ENCODE measurements around the gene MINPP1.

DNA sequence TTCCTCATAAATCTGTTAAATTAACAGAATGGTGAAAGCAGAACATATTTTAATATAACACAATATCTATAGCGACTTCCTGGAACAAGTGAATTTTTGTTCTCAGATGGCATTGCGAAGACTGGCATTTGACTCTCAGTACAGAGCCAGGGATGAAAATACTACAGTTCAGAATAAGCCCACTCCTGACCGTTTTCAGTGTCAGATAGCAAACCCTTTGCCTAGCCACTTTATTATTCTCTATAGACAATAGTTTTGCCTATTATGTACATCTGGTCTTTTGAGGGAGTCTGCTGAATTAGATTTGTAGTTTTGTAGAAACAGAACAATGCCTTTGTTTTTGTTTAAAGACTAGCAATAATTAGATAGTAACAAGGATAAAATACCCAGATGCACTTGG lies 2.3 kb downstream of the MINPP1 start:
- TF ChIP-seq ARNT (IDR thresholded peaks at IDR 0.05) (no peak), BHLHE40 (IDR thresholded peaks at IDR 0.05; ENCODE audit: borderline replicate concordance) (no peak), TARDBP (IDR thresholded peaks at IDR 0.05) (no peak), SUZ12 (IDR thresholded peaks at IDR 0.05) (no peak), ZNF384 (IDR thresholded peaks at IDR 0.05) (no peak), FOXM1 (IDR thresholded peaks at IDR 0.05; ENCODE audit: borderline replicate concordance) (no peak), FOXK2 (IDR thresholded peaks at IDR 0.05) (no peak), HDGF (IDR thresholded peaks at IDR 0.05; ENCODE audit: borderline replicate concordance) (no peak), SP1 (IDR thresholded peaks at IDR 0.05) (no peak), FOXA1 (IDR thresholded peaks at IDR 0.05) (no peak)
- TF ChIP-seq, protein P1, sequence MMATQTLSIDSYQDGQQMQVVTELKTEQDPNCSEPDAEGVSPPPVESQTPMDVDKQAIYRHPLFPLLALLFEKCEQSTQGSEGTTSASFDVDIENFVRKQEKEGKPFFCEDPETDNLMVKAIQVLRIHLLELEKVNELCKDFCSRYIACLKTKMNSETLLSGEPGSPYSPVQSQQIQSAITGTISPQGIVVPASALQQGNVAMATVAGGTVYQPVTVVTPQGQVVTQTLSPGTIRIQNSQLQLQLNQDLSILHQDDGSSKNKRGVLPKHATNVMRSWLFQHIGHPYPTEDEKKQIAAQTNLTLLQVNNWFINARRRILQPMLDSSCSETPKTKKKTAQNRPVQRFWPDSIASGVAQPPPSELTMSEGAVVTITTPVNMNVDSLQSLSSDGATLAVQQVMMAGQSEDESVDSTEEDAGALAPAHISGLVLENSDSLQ (IDR thresholded peaks at IDR 0.05), result no peak
